ENCODE results near the gene IQCN.

Gene IQCN

GRCh38 chr19:18229474-18229873 lies 44.8 kb downstream of the IQCN start:
- no peak overlapping the region for H3K27ac ChIP-seq
- TF ChIP-seq ZFX (IDR thresholded peaks at IDR 0.05; ENCODE audit: borderline replicate concordance) (no peak), CTCF (IDR thresholded peaks at IDR 0.05) (peak; percentile 77)

GRCh38 chr19:18227781-18228271 lies 46.4 kb downstream of the IQCN start:
- TF ChIP-seq ZFX (IDR thresholded peaks at IDR 0.05; ENCODE audit: borderline replicate concordance) (no peak), CTCF (IDR thresholded peaks at IDR 0.05) (no peak)
- H3K27ac ChIP-seq, result no peak overlapping the region

GRCh38 chr19:18226956-18227780 lies 47.1 kb downstream of the IQCN start:
- H3K27ac ChIP-seq, result no peak overlapping the region

GRCh38 chr19:18225702-18226468 lies 48.4 kb downstream of the IQCN start, which contains the start of gene PDE4C:
PDE4C (minus strand) TSS chr19:18226438; CDS start chr19:18226415, 23 bp downstream.
- H3K27ac ChIP-seq, result no peak within 1 kb of the TSS
- TF ChIP-seq ZFX (IDR thresholded peaks at IDR 0.05; ENCODE audit: borderline replicate concordance), result no peak
- no peak for TF ChIP-seq CTCF (IDR thresholded peaks at IDR 0.05)

More at GRCh38 chr19:18226956-18227780, 47.1 kb downstream of the IQCN start:
- no peak for TF ChIP-seq ZFX (IDR thresholded peaks at IDR 0.05; ENCODE audit: borderline replicate concordance)
- no peak for TF ChIP-seq CTCF (IDR thresholded peaks at IDR 0.05)

GRCh38 chr19:18225355-18225701 lies 48.9 kb downstream of the IQCN start:
- TF ChIP-seq ZFX (IDR thresholded peaks at IDR 0.05; ENCODE audit: borderline replicate concordance) (no peak), CTCF (IDR thresholded peaks at IDR 0.05) (no peak)
- H3K27ac ChIP-seq, result no peak overlapping the region

- no peak for TF ChIP-seq CTCF (IDR thresholded peaks at IDR 0.05)
- no peak for TF ChIP-seq ZFX (IDR thresholded peaks at IDR 0.05; ENCODE audit: borderline replicate concordance)
- peak overlapping the region; percentile 84 for H3K27ac ChIP-seq
These were observed 49.5 kb downstream of the IQCN start for GRCh38 chr19:18224525-18225354.

Measured in 22Rv1 (cell line).